ENCODE results near the gene BHLHE41. TPM values are rescaled to one million over a fixed set of nuclear protein-coding genes. Genes with fewer than 3 reads are reported as not detected.

BHLHE41 gene
- polyA plus RNA-seq, 1 donor from 2014 or later: not detected

GRCh38 chr12:26157001-26157400 is 32.2 kb upstream of the BHLHE41 start:
- Histone ChIP-seq H3K4me3 (ENCODE audit: low read length) (no peak overlapping the region), H3F3A (ENCODE audit: insufficient read depth, low read length, poor library complexity, severe bottlenecking) (no peaks in the 10 kb centered on the region), H3K9me3 (ENCODE audit: low read length) (no peaks in the 10 kb centered on the region), H3K36me3 (ENCODE audit: insufficient read depth, low read length) (no peaks in the 10 kb centered on the region), H3K9me2 (ENCODE audit: insufficient read depth, low read length) (no peaks in the 10 kb centered on the region), H3K9ac (ENCODE audit: low read length) (no peak overlapping the region), H3K4me2 (ENCODE audit: low read length) (no peak overlapping the region), H3K79me2 (replicated peaks; ENCODE audit: insufficient read depth, low read length) (no peaks in the 10 kb centered on the region), H3K27me3 (ENCODE audit: insufficient read depth, low read depth, low read length) (no peaks in the 10 kb centered on the region), H2AFZ (ENCODE audit: low read depth, low read length) (no peak overlapping the region), H4K20me1 (ENCODE audit: insufficient read depth) (no peaks in the 10 kb centered on the region), H3K27ac (ENCODE audit: low read length) (no peak overlapping the region)
- no peak for TF ChIP-seq EP300 (conservative IDR thresholded peaks at IDR 0.05; ENCODE audit: poor library complexity, severe bottlenecking)
- TF ChIP-seq, protein P1, sequence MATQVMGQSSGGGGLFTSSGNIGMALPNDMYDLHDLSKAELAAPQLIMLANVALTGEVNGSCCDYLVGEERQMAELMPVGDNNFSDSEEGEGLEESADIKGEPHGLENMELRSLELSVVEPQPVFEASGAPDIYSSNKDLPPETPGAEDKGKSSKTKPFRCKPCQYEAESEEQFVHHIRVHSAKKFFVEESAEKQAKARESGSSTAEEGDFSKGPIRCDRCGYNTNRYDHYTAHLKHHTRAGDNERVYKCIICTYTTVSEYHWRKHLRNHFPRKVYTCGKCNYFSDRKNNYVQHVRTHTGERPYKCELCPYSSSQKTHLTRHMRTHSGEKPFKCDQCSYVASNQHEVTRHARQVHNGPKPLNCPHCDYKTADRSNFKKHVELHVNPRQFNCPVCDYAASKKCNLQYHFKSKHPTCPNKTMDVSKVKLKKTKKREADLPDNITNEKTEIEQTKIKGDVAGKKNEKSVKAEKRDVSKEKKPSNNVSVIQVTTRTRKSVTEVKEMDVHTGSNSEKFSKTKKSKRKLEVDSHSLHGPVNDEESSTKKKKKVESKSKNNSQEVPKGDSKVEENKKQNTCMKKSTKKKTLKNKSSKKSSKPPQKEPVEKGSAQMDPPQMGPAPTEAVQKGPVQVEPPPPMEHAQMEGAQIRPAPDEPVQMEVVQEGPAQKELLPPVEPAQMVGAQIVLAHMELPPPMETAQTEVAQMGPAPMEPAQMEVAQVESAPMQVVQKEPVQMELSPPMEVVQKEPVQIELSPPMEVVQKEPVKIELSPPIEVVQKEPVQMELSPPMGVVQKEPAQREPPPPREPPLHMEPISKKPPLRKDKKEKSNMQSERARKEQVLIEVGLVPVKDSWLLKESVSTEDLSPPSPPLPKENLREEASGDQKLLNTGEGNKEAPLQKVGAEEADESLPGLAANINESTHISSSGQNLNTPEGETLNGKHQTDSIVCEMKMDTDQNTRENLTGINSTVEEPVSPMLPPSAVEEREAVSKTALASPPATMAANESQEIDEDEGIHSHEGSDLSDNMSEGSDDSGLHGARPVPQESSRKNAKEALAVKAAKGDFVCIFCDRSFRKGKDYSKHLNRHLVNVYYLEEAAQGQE (IDR thresholded peaks at IDR 0.05; ENCODE audit: borderline replicate concordance): no peak

DNA sequence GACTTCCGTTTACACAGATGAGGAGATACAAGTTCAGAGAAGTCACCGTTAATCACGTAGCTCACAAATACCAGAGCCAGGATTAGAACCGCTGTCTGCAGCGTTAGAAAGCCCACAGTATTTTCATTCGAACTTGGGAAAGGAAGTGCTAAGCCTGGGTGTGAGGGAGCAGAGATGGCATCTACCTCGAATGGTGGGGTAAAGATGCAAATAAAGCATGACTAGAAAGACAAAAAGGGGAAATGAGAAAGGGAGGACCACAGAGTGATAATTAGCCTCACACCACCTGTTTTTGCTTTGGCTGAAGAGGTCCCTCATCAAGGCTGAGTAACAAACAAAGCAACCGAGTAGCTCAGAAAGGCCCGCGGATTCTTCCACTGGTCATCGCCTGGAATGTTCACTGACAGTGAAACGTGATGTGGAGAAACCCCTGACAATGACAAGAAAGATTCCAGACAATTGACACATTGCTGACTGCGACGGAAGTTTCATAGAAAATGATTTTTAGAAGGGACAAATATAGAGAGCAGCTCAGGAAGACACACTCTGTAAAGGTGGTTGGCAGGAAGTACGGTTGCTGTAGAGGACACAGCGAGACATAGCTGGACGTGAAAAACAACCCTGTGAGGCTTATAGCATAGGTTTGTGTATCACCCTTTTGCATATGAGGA is 31.5 kb upstream of the BHLHE41 start:
- Histone ChIP-seq H3K9me3 (ENCODE audit: low read length) (no peaks in the 10 kb centered on the region), H3K9me2 (ENCODE audit: insufficient read depth, low read length) (no peaks in the 10 kb centered on the region), H3K27ac (ENCODE audit: low read length) (no peak overlapping the region), H3K4me3 (ENCODE audit: low read length) (no peak overlapping the region), H3K27me3 (ENCODE audit: insufficient read depth, low read depth, low read length) (no peaks in the 10 kb centered on the region), H2AFZ (ENCODE audit: low read depth, low read length) (no peak overlapping the region), H3K36me3 (ENCODE audit: insufficient read depth, low read length) (no peaks in the 10 kb centered on the region), H4K20me1 (ENCODE audit: insufficient read depth) (no peaks in the 10 kb centered on the region), H3K9ac (ENCODE audit: low read length) (no peak overlapping the region), H3F3A (ENCODE audit: insufficient read depth, low read length, poor library complexity, severe bottlenecking) (no peaks in the 10 kb centered on the region), H3K4me2 (ENCODE audit: low read length) (no peak overlapping the region), H3K79me2 (replicated peaks; ENCODE audit: insufficient read depth, low read length) (no peaks in the 10 kb centered on the region)
- TF ChIP-seq TAF1 (IDR thresholded peaks at IDR 0.05; ENCODE audit: low read depth): no peak
- no peak for TF ChIP-seq CTCF (IDR thresholded peaks at IDR 0.05; ENCODE audit: poor library complexity, severe bottlenecking)
- no peak for TF ChIP-seq SMC3 (conservative IDR thresholded peaks at IDR 0.05; ENCODE audit: poor library complexity)
- no peak for TF ChIP-seq EP300 (conservative IDR thresholded peaks at IDR 0.05; ENCODE audit: poor library complexity, severe bottlenecking)

DNA sequence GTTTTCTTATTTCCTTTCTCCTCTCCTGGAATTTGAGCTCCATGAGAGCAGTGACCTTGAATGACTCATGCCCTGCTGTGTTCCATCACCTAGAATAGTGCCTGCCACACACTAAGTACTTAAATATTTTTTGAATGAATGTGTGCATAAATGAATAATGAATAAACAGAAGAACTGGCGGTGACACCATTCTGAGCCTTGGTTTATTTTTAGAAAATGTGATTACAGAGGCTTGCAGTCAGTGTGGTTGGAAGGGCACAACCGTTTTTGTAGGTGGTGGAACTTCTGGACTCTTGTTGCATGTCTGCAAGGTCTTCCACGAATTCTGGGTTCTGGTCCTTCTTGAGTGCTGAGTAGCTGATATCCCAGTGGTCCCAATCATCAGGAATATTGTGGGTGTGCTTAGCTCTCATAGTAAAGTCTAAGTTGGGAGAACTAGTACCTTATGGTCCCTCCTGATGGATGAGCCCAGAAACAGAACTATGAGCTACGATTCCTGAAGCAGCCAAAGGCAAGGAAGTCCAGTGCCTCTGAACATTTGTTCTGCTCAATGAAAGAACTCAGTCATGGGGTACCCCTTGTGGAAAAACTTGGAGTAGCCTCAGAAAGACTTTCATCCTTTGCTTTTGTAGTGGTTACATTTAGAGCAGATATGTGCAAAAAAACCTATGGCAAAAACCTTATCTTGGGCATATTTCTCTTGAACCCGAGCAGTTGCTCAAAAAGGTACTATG is 28.8 kb upstream of the BHLHE41 start:
- Histone ChIP-seq H3K79me2 (replicated peaks; ENCODE audit: insufficient read depth, low read length) (no peaks in the 10 kb centered on the region), H4K20me1 (ENCODE audit: insufficient read depth) (no peaks in the 10 kb centered on the region), H2AFZ (ENCODE audit: low read depth, low read length) (no peak overlapping the region), H3K27me3 (ENCODE audit: insufficient read depth, low read depth, low read length) (no peaks in the 10 kb centered on the region), H3K4me3 (ENCODE audit: low read length) (no peak overlapping the region), H3K27ac (ENCODE audit: low read length) (no peak overlapping the region), H3K9me3 (ENCODE audit: low read length) (no peaks in the 10 kb centered on the region), H3K9ac (ENCODE audit: low read length) (no peak overlapping the region), H3K36me3 (ENCODE audit: insufficient read depth, low read length) (no peaks in the 10 kb centered on the region), H3F3A (ENCODE audit: insufficient read depth, low read length, poor library complexity, severe bottlenecking) (no peaks in the 10 kb centered on the region), H3K4me2 (ENCODE audit: low read length) (no peak overlapping the region), H3K9me2 (ENCODE audit: insufficient read depth, low read length) (no peaks in the 10 kb centered on the region)
- TF ChIP-seq EZH2 (IDR thresholded peaks at IDR 0.05; ENCODE audit: borderline replicate concordance, insufficient read depth, low read length, poor library complexity, severe bottlenecking): no peak
- TF ChIP-seq POLR2AphosphoS5 (IDR thresholded peaks at IDR 0.05): no peak
- no peak for TF ChIP-seq MXI1 (conservative IDR thresholded peaks at IDR 0.05; ENCODE audit: poor library complexity, severe bottlenecking)
- TF ChIP-seq TAF1 (IDR thresholded peaks at IDR 0.05; ENCODE audit: low read depth): no peak
- TF ChIP-seq RAD21 (conservative IDR thresholded peaks at IDR 0.05): no peak
- TF ChIP-seq SMC3 (conservative IDR thresholded peaks at IDR 0.05; ENCODE audit: poor library complexity): no peak
- TF ChIP-seq CTCF (IDR thresholded peaks at IDR 0.05; ENCODE audit: poor library complexity, severe bottlenecking): no peak
- TF ChIP-seq, protein P1 (IDR thresholded peaks at IDR 0.05; ENCODE audit: borderline replicate concordance): no peak

Data from neural cell (in vitro differentiated cells).